Fibroblast of lung (primary cell): ENCODE results near the gene CABP1. TPM values are rescaled to one million over a fixed set of nuclear protein-coding genes. Genes with fewer than 3 reads are reported as not detected.

ENCODE experiments used
- DNase-seq, 2 donors: peaks; one replicate each; pipeline versions ENCODE4 v3.0.0 to v3.0.0-alpha.2; 2010; ENCODE audit warnings: low read depth in 2 of 2
- H2AFZ ChIP-seq: 2 replicates; pipeline ENCODE4 v1.5.1; 2012; ENCODE audit warnings: low read length, control low read depth, inconsistent platforms
- H3K27ac ChIP-seq: 2 replicates; pipeline ENCODE4 v1.5.1; 2011; ENCODE audit warnings: low read length, control low read depth; ENCODE audit not compliant: insufficient read depth
- H3K27me3 ChIP-seq: 2 replicates; pipeline ENCODE4 v1.5.1; 2011; ENCODE audit warnings: mild to moderate bottlenecking, low read length; ENCODE audit not compliant: control insufficient read depth, insufficient read depth
- H3K36me3 ChIP-seq: 2 replicates; pipeline ENCODE4 v1.5.1; 2011; ENCODE audit warnings: low read length; ENCODE audit not compliant: control insufficient read depth, insufficient read depth
- H3K4me1 ChIP-seq: 2 replicates; pipeline ENCODE4 v1.5.1; 2011; ENCODE audit warnings: low read length; ENCODE audit not compliant: control insufficient read depth, insufficient read depth; ENCODE audit errors: extremely low read depth
- H3K4me2 ChIP-seq: 2 replicates; pipeline ENCODE4 v1.5.1; 2011; ENCODE audit warnings: low read length, control low read depth; ENCODE audit not compliant: insufficient read depth; ENCODE audit errors: extremely low read depth
- H3K4me3 ChIP-seq, 4 experiments: fragments of 200-600 bp in 1 of 4; sonication (generic) in 1 of 4; replicated peaks in 1 of 4; 2 replicates each; pipeline ENCODE4 v1.5.1; 2011 to 2016; ENCODE audit warnings: low read length in 4 of 4, low read depth in 3 of 4, mild to moderate bottlenecking in 3 of 4, control low read depth in 2 of 4, inconsistent platforms in 1 of 4, mixed read lengths in 1 of 4; ENCODE audit not compliant: insufficient read depth in 1 of 4; ENCODE audit errors: control extremely low read depth in 1 of 4
- H3K79me2 ChIP-seq: 2 replicates; pipeline ENCODE4 v1.5.1; 2012; ENCODE audit warnings: mild to moderate bottlenecking, low read length, inconsistent platforms; ENCODE audit not compliant: control insufficient read depth, insufficient read depth
- H3K9ac ChIP-seq: 2 replicates; pipeline ENCODE4 v1.5.1; 2011; ENCODE audit warnings: mild to moderate bottlenecking, low read length, control low read depth; ENCODE audit not compliant: insufficient read depth
- H3K9me3 ChIP-seq: 2 replicates; pipeline ENCODE4 v1.5.1; 2012; ENCODE audit warnings: low read depth, low read length; ENCODE audit not compliant: control insufficient read depth, insufficient read depth
- H4K20me1 ChIP-seq: 2 replicates; pipeline ENCODE4 v1.5.1; 2011; ENCODE audit warnings: low read length; ENCODE audit not compliant: control insufficient read depth, insufficient read depth; ENCODE audit errors: extremely low read depth
- EZH2 ChIP-seq: IDR thresholded peaks from 2 replicates; pipeline ENCODE4 v1.5.1; 2012; ENCODE audit warnings: low read length, control low read depth, mild to moderate bottlenecking; ENCODE audit errors: missing control alignments
- polyA plus RNA-seq, 2 donors: library from polyadenylated mRNA; depleted of rRNA in 1 of 2; stranded (reverse) in 1 of 2; unstranded in 1 of 2; fragments of >200 nt; gene quantifications; 2 replicates each; pipeline ENCODE4 v1.2.1, GENCODE V29; 2011 to 2012; ENCODE audit warnings: missing spikeins in 1 of 2
- total RNA-seq: library from RNA; depleted of rRNA; stranded (reverse); fragments of >200 nt; gene quantifications from 2 replicates; pipeline ENCODE4 v1.2.1, GENCODE V29; 2014
- TF ChIP-seq, protein P1 (sequence below), 2 donors: IDR thresholded peaks in 1 of 2; conservative IDR thresholded peaks in 1 of 2; 1 replicate in 1 of 2; 2 replicates in 1 of 2; pipeline ENCODE4 v1.5.1; 2011 to 2012; ENCODE audit warnings: low read length in 2 of 2, control low read depth in 1 of 2, inconsistent platforms in 1 of 2, low read depth in 1 of 2, mild to moderate bottlenecking in 1 of 2

CABP1 gene
- total and polyA plus RNA-seq, 2 donors (not counting 1 experiment from before 2014, with no cell fraction given) = 0.36 TPM; not detected in 1

DNA sequence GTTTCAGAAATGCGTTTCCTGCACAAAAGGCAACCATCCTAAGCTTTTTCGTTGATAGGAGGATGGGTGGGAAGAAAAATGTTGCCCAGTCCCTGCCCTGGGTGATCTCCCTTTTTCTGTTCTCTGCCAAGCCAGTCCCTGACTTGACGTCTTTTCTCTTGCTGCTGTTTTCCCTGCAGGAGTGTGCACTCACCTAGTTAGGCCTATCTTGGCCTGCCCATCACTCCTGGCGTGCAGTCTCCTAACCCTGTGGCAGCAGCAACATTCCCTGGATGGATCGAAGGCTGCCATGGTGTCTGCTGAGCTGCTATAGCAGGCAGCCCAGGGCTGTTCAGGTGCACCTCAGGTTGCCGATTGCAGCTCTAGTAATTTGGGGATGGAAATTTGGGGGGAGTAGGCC, 71.0 kb downstream of the CABP1 start:
- no peak for TF ChIP-seq EZH2
- TF ChIP-seq, protein P1, sequence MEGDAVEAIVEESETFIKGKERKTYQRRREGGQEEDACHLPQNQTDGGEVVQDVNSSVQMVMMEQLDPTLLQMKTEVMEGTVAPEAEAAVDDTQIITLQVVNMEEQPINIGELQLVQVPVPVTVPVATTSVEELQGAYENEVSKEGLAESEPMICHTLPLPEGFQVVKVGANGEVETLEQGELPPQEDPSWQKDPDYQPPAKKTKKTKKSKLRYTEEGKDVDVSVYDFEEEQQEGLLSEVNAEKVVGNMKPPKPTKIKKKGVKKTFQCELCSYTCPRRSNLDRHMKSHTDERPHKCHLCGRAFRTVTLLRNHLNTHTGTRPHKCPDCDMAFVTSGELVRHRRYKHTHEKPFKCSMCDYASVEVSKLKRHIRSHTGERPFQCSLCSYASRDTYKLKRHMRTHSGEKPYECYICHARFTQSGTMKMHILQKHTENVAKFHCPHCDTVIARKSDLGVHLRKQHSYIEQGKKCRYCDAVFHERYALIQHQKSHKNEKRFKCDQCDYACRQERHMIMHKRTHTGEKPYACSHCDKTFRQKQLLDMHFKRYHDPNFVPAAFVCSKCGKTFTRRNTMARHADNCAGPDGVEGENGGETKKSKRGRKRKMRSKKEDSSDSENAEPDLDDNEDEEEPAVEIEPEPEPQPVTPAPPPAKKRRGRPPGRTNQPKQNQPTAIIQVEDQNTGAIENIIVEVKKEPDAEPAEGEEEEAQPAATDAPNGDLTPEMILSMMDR (conservative IDR thresholded peaks at IDR 0.05 in 1 of 2, IDR thresholded peaks at IDR 0.05 in 1 of 2; ENCODE audit: low read depth in 1 of 2, low read length in 2 of 2) = no peak
- peak overlapping the region; percentile 95 for H3K4me2 ChIP-seq
- peak overlapping the region; percentile 70 to 92 (median 80) for H3K4me3 ChIP-seq
- peaks cover 11% of the 10 kb centered on the region for H3K4me1 ChIP-seq
- H3K27me3 ChIP-seq = no peaks in the 10 kb centered on the region
- H3K36me3 ChIP-seq = peaks cover 5% of the 10 kb centered on the region
- H4K20me1 ChIP-seq = no peaks in the 10 kb centered on the region
- no peak for DNase-seq
- H2AFZ ChIP-seq = no peak overlapping the region
- H3K9me3 ChIP-seq = no peaks in the 10 kb centered on the region
- H3K9ac ChIP-seq = no peak overlapping the region
- peaks cover 19% of the 10 kb centered on the region for H3K79me2 ChIP-seq
- H3K27ac ChIP-seq = no peak overlapping the region

DNA sequence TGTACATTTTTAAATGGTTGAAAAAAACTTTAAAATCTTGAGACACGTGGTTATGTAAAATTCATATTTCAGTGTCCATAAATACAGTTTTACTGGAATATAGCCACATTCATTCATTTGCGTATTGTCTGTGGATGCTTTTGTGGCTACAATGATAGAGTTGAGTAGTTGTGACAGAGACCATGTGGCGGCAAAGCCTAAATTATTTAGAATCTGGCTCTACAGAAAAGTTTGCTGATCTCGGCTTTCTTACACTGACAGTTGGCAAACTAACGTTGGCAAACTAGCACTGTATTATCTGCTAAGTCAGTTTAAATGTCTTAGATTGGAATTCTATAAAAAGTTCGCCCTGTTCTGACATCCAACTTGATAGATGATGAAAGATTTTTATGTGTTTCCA, 72.2 kb downstream of the CABP1 start:
- H4K20me1 ChIP-seq = no peaks in the 10 kb centered on the region
- peak overlapping the region; percentile 95 for H3K4me2 ChIP-seq
- no peak for DNase-seq
- no peaks in the 10 kb centered on the region for H3K27me3 ChIP-seq
- H3K27ac ChIP-seq = no peak overlapping the region
- H3K4me1 ChIP-seq = peaks cover 11% of the 10 kb centered on the region
- H3K36me3 ChIP-seq = peaks cover 5% of the 10 kb centered on the region
- peaks cover 19% of the 10 kb centered on the region for H3K79me2 ChIP-seq
- no peak overlapping the region for H3K4me3 ChIP-seq
- H3K9me3 ChIP-seq = no peaks in the 10 kb centered on the region
- no peak overlapping the region for H2AFZ ChIP-seq
- no peak for TF ChIP-seq EZH2
- TF ChIP-seq, protein P1 (conservative IDR thresholded peaks at IDR 0.05 in 1 of 2, IDR thresholded peaks at IDR 0.05 in 1 of 2; ENCODE audit: low read depth in 1 of 2, low read length in 2 of 2) = no peak
- no peak overlapping the region for H3K9ac ChIP-seq

DNA sequence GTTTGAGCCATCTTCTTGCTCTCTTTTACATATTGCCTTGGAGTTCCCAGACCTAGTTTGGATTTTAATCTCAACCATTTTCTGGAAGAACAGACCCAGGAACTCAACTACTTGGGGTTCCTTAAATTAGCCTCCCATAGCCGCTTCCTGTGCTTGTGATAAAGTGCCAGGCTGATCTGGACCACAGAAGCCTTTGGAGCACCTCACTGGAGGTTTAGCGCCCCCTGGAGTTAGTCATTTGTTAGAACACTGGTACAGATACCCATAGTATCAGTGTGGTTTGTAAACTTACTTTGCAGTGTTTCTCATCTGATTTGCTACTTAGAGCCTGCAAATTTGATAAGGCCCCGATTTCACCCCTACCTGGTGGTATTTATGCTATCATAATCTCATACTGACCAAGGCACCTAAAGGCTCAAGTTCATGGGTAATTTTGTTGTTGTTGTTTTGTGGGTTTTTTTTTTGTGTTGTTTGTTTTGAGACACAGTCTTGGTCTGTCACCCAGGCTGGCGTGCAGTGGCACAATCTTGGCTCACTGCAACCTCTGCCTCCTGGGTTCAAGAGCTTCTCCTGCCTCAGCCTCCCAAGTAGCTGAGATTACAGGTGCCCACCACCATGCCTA, 73.5 kb downstream of the CABP1 start:
- Histone ChIP-seq H3K4me1 (peaks cover 11% of the 10 kb centered on the region), H3K9me3 (no peaks in the 10 kb centered on the region), H3K27ac (no peak overlapping the region), H3K4me3 (no peak overlapping the region), H4K20me1 (no peaks in the 10 kb centered on the region), H2AFZ (no peak overlapping the region), H3K36me3 (peaks cover 14% of the 10 kb centered on the region), H3K4me2 (no peak overlapping the region), H3K9ac (no peak overlapping the region), H3K79me2 (peaks cover 19% of the 10 kb centered on the region), H3K27me3 (no peaks in the 10 kb centered on the region)
- DNase-seq = peak; percentile 64 to 86
- TF ChIP-seq EZH2 = no peak
- TF ChIP-seq, protein P1 (conservative IDR thresholded peaks at IDR 0.05 in 1 of 2, IDR thresholded peaks at IDR 0.05 in 1 of 2; ENCODE audit: low read depth in 1 of 2, low read length in 2 of 2) = peak; percentile 79 to 86

Other genes starting within 250 kb of the CABP1 start
- 455 and 512 TPM in 2 replicates for gene COX6A1, start 202.5 kb upstream of the CABP1 start, total RNA-seq
- gene COX6A1, start 202.5 kb upstream of the CABP1 start, polyA plus RNA-seq = 312 and 427 TPM in 2 replicates
- gene TRIAP1, start 194.2 kb upstream of the CABP1 start, total RNA-seq = 26.5 and 29.6 TPM in 2 replicates
- gene TRIAP1, start 194.2 kb upstream of the CABP1 start, polyA plus RNA-seq = 47.5 and 52.7 TPM in 2 replicates
- 18.2 and 22.3 TPM in 2 replicates for gene GATC, start 194.2 kb upstream of the CABP1 start, total RNA-seq
- gene GATC, start 194.2 kb upstream of the CABP1 start, polyA plus RNA-seq = 17.5 and 18.4 TPM in 2 replicates
- gene SRSF9, start 170.9 kb upstream of the CABP1 start, total RNA-seq = 176 and 188 TPM in 2 replicates
- gene SRSF9, start 170.9 kb upstream of the CABP1 start, polyA plus RNA-seq = 150 and 164 TPM in 2 replicates
- gene DYNLL1, start 144.5 kb upstream of the CABP1 start, total RNA-seq = 222 and 289 TPM in 2 replicates
- 616 and 638 TPM in 2 replicates for gene DYNLL1, start 144.5 kb upstream of the CABP1 start, polyA plus RNA-seq
- 31.8 and 38.5 TPM in 2 replicates for gene COQ5, start 111.5 kb upstream of the CABP1 start, total RNA-seq
- 32.1 and 39.1 TPM in 2 replicates for gene COQ5, start 111.5 kb upstream of the CABP1 start, polyA plus RNA-seq
- 93.0 and 174 TPM in 2 replicates for gene RNF10, start 106.3 kb upstream of the CABP1 start, total RNA-seq
- 184 and 189 TPM in 2 replicates for gene RNF10, start 106.3 kb upstream of the CABP1 start, polyA plus RNA-seq
- 25.7 and 28.6 TPM in 2 replicates for gene POP5, start 59.2 kb upstream of the CABP1 start, total RNA-seq
- gene POP5, start 59.2 kb upstream of the CABP1 start, polyA plus RNA-seq = 50.3 and 69.0 TPM in 2 replicates
- gene MLEC, start 46.5 kb downstream of the CABP1 start, total RNA-seq = 90.1 and 120 TPM in 2 replicates
- gene MLEC, start 46.5 kb downstream of the CABP1 start, polyA plus RNA-seq = 56.4 and 66.1 TPM in 2 replicates
- gene UNC119B, start 69.8 kb downstream of the CABP1 start, total RNA-seq = 22.9 and 29.1 TPM in 2 replicates
- gene UNC119B, start 69.8 kb downstream of the CABP1 start, polyA plus RNA-seq = 29.1 and 31.2 TPM in 2 replicates
- 14.1 and 15.9 TPM in 2 replicates for gene ACADS, start 85.2 kb downstream of the CABP1 start, total RNA-seq
- gene ACADS, start 85.2 kb downstream of the CABP1 start, polyA plus RNA-seq = 4.2 and 4.5 TPM in 2 replicates